Measurements from ENCODE around the gene ZNF507. TPM values are rescaled to one million over a fixed set of nuclear protein-coding genes. Genes with fewer than 3 reads are reported as not detected.

The ZNF507 gene
- total RNA-seq, 1 donor from 2014 or later: 17.0 TPM

- H3K4me3 Mint-ChIP-seq (ENCODE audit: unreplicated experiment): peak overlapping the region; percentile 85
- H3K27me3 Mint-ChIP-seq (ENCODE audit: low read depth): no peaks in the 10 kb centered on the region
- peaks cover 38% of the 10 kb centered on the region for H3K4me1 Mint-ChIP-seq (ENCODE audit: low read depth)
- H3K27ac Mint-ChIP-seq (ENCODE audit: unreplicated experiment): peak overlapping the region; percentile 96
- H3K9me3 Mint-ChIP-seq (ENCODE audit: low read depth): no peaks in the 10 kb centered on the region
- H3K36me3 Mint-ChIP-seq (ENCODE audit: low read depth): peaks cover 9% of the 10 kb centered on the region
- no peak for DNase-seq (ENCODE audit: low spot score)
- TF ChIP-seq CTCF (IDR thresholded peaks at IDR 0.05): no peak
Measured at GRCh38 chr19:32404933-32405430, 59.6 kb downstream of the ZNF507 start.

- Mint-ChIP-seq H3K4me1 (ENCODE audit: low read depth) (peaks cover 38% of the 10 kb centered on the region), H3K4me3 (ENCODE audit: unreplicated experiment) (peak within 1 kb of the TSS; percentile 85), H3K27me3 (ENCODE audit: low read depth) (no peaks in the 10 kb centered on the region), H3K9me3 (ENCODE audit: low read depth) (no peaks in the 10 kb centered on the region), H3K27ac (ENCODE audit: unreplicated experiment) (peak within 1 kb of the TSS; percentile 96), H3K36me3 (ENCODE audit: low read depth) (peaks cover 10% of the 10 kb centered on the region)
- TF ChIP-seq CTCF (IDR thresholded peaks at IDR 0.05): no peak
- DNase-seq (ENCODE audit: low spot score): peak; percentile 99
Measured at GRCh38 chr19:32405431-32406160, 60.2 kb downstream of the ZNF507 start, which contains the start of gene DPY19L3. Gene DPY19L3, plus strand, starts transcription at chr19:32405770. Its CDS starts 2,484 bp downstream, at chr19:32408254.

GRCh38 chr19:32406161-32407003 lies 61.0 kb downstream of the ZNF507 start:
- Mint-ChIP-seq H3K4me1 (ENCODE audit: low read depth) (peaks cover 38% of the 10 kb centered on the region), H3K27ac (ENCODE audit: unreplicated experiment) (peak overlapping the region; percentile 82), H3K36me3 (ENCODE audit: low read depth) (peaks cover 15% of the 10 kb centered on the region), H3K9me3 (ENCODE audit: low read depth) (no peaks in the 10 kb centered on the region), H3K27me3 (ENCODE audit: low read depth) (no peaks in the 10 kb centered on the region), H3K4me3 (ENCODE audit: unreplicated experiment) (peak overlapping the region; percentile 81)
- no peak for DNase-seq (ENCODE audit: low spot score)
- TF ChIP-seq CTCF (IDR thresholded peaks at IDR 0.05): no peak

- Mint-ChIP-seq H3K27ac (ENCODE audit: unreplicated experiment) (peak overlapping the region; percentile 82), H3K4me3 (ENCODE audit: unreplicated experiment) (peak overlapping the region; percentile 81), H3K9me3 (ENCODE audit: low read depth) (no peaks in the 10 kb centered on the region), H3K4me1 (ENCODE audit: low read depth) (peaks cover 38% of the 10 kb centered on the region), H3K36me3 (ENCODE audit: low read depth) (peaks cover 19% of the 10 kb centered on the region), H3K27me3 (ENCODE audit: low read depth) (no peaks in the 10 kb centered on the region)
- no peak for TF ChIP-seq CTCF (IDR thresholded peaks at IDR 0.05)
- no peak for DNase-seq (ENCODE audit: low spot score)
Measured at GRCh38 chr19:32407004-32407992, 61.9 kb downstream of the ZNF507 start.

Measured in chondrocyte (in vitro differentiated cells).